Activated CD4-positive, alpha-beta memory T cell treated with anti-CD3 and anti-CD28 coated beads, Interleukin-2, amount 10 ng/mL, durations not matched to agents 7 days and 5 days (primary cell): ENCODE results near the gene CHORDC1. TPM values are rescaled to one million over a fixed set of nuclear protein-coding genes. Genes with fewer than 3 reads are reported as not detected.
"Not testable (repeated sequence)": the region's sequence is repeated elsewhere in the genome, so short reads cannot be mapped to it uniquely, and the experiment has no call there.

Experiments
- CTCF ChIA-PET: fragments of 350-600 bp; sonication (Branson Sonifier 250); formaldehyde crosslinking; loops from one replicate; lab custom pipeline; 2021; ENCODE audit warnings: antibody characterized with exemption, inconsistent platforms; lab: Charles Lee
- POLR2A ChIA-PET: fragments of 350-600 bp; sonication (Branson Sonifier 250); formaldehyde crosslinking; loops from one replicate; lab custom pipeline; 2021; ENCODE audit warnings: antibody characterized with exemption; lab: Charles Lee
- DNase-seq: peaks from one replicate; pipeline ENCODE4 v3.0.0-alpha.2; 2020
- H3K27ac Mint-ChIP-seq: one replicate; pipeline ENCODE4 v1.8.0; 2021; ENCODE audit warnings: mild to moderate bottlenecking, mixed read lengths
- H3K27me3 Mint-ChIP-seq: one replicate; pipeline ENCODE4 v1.8.0; 2021; ENCODE audit warnings: mixed read lengths
- H3K36me3 Mint-ChIP-seq: one replicate; pipeline ENCODE4 v1.8.0; 2021; ENCODE audit warnings: low read depth, mixed read lengths
- H3K4me1 Mint-ChIP-seq: one replicate; pipeline ENCODE4 v1.8.0; 2021; ENCODE audit warnings: mixed read lengths
- H3K4me3 Mint-ChIP-seq: one replicate; pipeline ENCODE4 v1.8.0; 2021; ENCODE audit warnings: mild to moderate bottlenecking, mixed read lengths
- H3K9me3 Mint-ChIP-seq: one replicate; pipeline ENCODE4 v1.8.0; 2021; ENCODE audit warnings: mixed read lengths
- total RNA-seq, 2 experiments: library from RNA; stranded (reverse); gene quantifications; one replicate each; pipeline ENCODE4 v1.2.3, GENCODE V29; 2021

The CHORDC1 gene
- 10 to 100 TPM; 47.1 to 50.7 TPM for total RNA-seq

DNA sequence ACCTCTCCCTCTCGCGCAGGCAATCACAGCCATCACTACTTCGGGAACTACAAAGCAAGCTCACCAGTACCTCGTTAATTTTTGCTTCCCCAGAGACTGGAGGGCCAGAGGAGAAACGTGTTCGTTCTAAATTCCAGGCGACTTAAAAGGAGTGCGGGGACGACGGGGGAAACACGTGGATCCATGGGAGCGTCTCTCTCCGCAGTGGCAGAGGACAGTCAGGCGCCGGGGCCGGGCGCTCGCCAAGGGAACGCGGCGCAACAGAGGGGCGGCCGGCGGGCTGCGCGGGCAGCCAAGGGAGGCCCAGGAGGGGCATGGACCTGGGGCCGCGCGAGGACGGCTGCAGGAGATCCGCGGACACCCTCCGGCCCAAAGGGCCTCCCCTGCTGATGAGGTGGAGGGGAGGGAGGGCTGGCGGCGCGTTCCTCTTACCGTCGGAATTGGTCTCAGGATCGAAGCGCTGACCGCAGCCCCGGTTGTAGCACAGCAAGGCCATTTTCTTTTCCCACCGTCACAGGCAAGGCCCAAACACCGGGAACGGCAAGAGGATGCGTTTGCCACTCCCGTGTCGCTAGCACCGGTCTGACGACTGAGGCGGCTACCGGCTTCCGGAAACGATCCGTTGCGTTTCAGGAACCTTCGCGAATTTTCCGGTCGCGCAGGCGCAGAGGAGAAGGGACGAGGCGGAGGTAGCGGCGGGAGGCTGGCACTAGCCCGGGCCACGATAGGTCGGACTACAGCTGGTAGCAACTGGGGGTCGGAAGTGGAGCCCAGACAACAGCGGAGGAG is at the start of gene CHORDC1:
CHORDC1 (minus strand) TSS at position 591 of the 789 bp plus-strand sequence; CDS start at position 496, 95 bp downstream.
- Mint-ChIP-seq H3K36me3 (peaks cover 26% of the 10 kb centered on the region), H3K27ac (peak within 1 kb of the TSS; percentile 88), H3K27me3 (no peaks in the 10 kb centered on the region), H3K4me1 (peaks cover 43% of the 10 kb centered on the region), H3K4me3 (peak within 1 kb of the TSS; percentile 95), H3K9me3 (no peaks in the 10 kb centered on the region)
- POLR2A ChIA-PET: interaction anchor here (0.8 to 2.1 kb wide), 4 partner anchors 14 to 26 kb away, joined by 3 to 8 read pairs (median 4); no protein-coding TSS in a partner anchor
- DNase-seq: peak; percentile 94
- CTCF ChIA-PET: interaction anchor here (4.8 kb wide), 1 partner anchor 18 kb away, joined by 28 read pairs; no protein-coding TSS in a partner anchor

- no peaks in the 10 kb centered on the region for H3K27me3 Mint-ChIP-seq
- DNase-seq: no peak
- H3K4me3 Mint-ChIP-seq: no peak overlapping the region
- CTCF ChIA-PET: no interaction called here
- no peaks in the 10 kb centered on the region for H3K9me3 Mint-ChIP-seq
- POLR2A ChIA-PET: no interaction called here
- peaks cover 2% of the 10 kb centered on the region for H3K4me1 Mint-ChIP-seq
- H3K27ac Mint-ChIP-seq: no peak overlapping the region
- H3K36me3 Mint-ChIP-seq: no peaks in the 10 kb centered on the region
Observed at GRCh38 chr11:90257158-90257525, 34.3 kb upstream of the CHORDC1 start.

- no peak overlapping the region for H3K27ac Mint-ChIP-seq
- no peak for DNase-seq
- no peaks in the 10 kb centered on the region for H3K36me3 Mint-ChIP-seq
- POLR2A ChIA-PET: no interaction called here
- H3K9me3 Mint-ChIP-seq: no peaks in the 10 kb centered on the region
- CTCF ChIA-PET: no interaction called here
- peaks cover 5% of the 10 kb centered on the region for H3K4me1 Mint-ChIP-seq
- no peaks in the 10 kb centered on the region for H3K27me3 Mint-ChIP-seq
- no peak overlapping the region for H3K4me3 Mint-ChIP-seq
Observed at GRCh38 chr11:90256404-90257157, 33.7 kb upstream of the CHORDC1 start.

GRCh38 chr11:90254065-90254464 is 31.2 kb upstream of the CHORDC1 start:
- Mint-ChIP-seq H3K27me3 (no peaks in the 10 kb centered on the region), H3K4me1 (peaks cover 12% of the 10 kb centered on the region), H3K9me3 (no peaks in the 10 kb centered on the region), H3K27ac (no peak overlapping the region), H3K36me3 (no peaks in the 10 kb centered on the region), H3K4me3 (no peak overlapping the region)
- CTCF ChIA-PET: interaction anchor here (1.1 kb wide), 1 partner anchor 20 kb away, joined by 3 read pairs; no protein-coding TSS in a partner anchor
- POLR2A ChIA-PET: no interaction called here
- DNase-seq: no peak

- Mint-ChIP-seq H3K4me3 (no peak overlapping the region), H3K27me3 (no peaks in the 10 kb centered on the region), H3K27ac (no peak overlapping the region), H3K9me3 (no peaks in the 10 kb centered on the region), H3K4me1 (peaks cover 12% of the 10 kb centered on the region), H3K36me3 (no peaks in the 10 kb centered on the region)
- POLR2A ChIA-PET: no interaction called here
- DNase-seq: no peak
- CTCF ChIA-PET: no interaction called here
Observed at GRCh38 chr11:90252053-90252452, 29.2 kb upstream of the CHORDC1 start.

GRCh38 chr11:90251599-90251998 is 28.8 kb upstream of the CHORDC1 start:
- Mint-ChIP-seq H3K36me3 (no peaks in the 10 kb centered on the region), H3K4me1 (peaks cover 12% of the 10 kb centered on the region), H3K4me3 (peak overlapping the region; percentile 12), H3K27me3 (no peaks in the 10 kb centered on the region), H3K27ac (no peak overlapping the region), H3K9me3 (no peaks in the 10 kb centered on the region)
- POLR2A ChIA-PET: no interaction called here
- no peak for DNase-seq
- CTCF ChIA-PET: no interaction called here

DNA sequence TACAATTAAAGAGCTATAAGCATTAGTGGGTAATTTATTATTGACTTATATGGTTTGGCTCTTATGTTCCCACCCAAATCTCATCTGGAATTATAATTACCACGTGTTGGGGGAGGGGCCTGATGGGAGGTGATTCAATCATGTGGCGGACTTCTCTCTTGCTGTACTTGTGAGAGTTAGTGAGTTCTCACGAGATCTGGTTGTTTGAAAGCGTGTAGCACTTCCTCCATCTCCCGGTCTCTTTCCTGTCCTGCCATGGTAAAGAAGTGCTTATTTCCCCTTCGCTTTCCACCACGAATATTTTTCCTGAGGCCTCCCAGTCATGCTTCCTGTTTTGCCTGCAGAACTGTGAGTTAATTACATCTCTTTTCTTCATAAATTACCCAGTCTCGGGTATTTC is 28.1 kb upstream of the CHORDC1 start:
- Mint-ChIP-seq H3K4me1 (peaks cover 12% of the 10 kb centered on the region), H3K9me3 (no peaks in the 10 kb centered on the region), H3K27ac (no peak overlapping the region), H3K4me3 (peak overlapping the region; percentile 63), H3K27me3 (peaks cover 4% of the 10 kb centered on the region), H3K36me3 (no peaks in the 10 kb centered on the region)
- POLR2A ChIA-PET: no interaction called here
- CTCF ChIA-PET: interaction anchor here (1.0 kb wide), 1 partner anchor 1000 kb away, joined by 3 read pairs; no protein-coding TSS in a partner anchor
- DNase-seq: no peak

GRCh38 chr11:90246468-90246867 is 23.6 kb upstream of the CHORDC1 start:
- CTCF ChIA-PET: no interaction called here
- Mint-ChIP-seq H3K27me3 (peaks cover 13% of the 10 kb centered on the region), H3K36me3 (no peaks in the 10 kb centered on the region), H3K27ac (no peak overlapping the region), H3K4me3 (no peak overlapping the region), H3K4me1 (peaks cover 7% of the 10 kb centered on the region), H3K9me3 (no peaks in the 10 kb centered on the region)
- POLR2A ChIA-PET: no interaction called here
- DNase-seq: no peak

DNA sequence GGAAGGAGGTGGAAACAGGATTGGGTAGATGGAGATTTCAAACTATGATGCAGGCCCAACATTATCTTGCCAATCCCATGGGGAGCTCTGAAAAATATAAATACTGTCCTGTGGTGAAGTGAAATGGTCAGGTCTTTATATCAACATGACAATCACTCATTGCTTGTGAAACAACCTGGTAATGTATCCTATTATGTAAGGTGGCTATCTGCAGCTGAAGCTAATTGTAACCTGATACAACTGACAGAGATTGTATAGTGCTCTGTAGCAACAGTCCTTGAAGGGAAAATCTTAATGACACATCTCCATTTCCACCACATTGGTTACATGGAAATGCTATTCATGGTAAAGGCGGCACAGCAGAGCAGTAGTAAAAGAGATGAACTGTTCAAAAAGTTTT is 20.7 kb upstream of the CHORDC1 start:
- Mint-ChIP-seq H3K36me3 (no peaks in the 10 kb centered on the region), H3K27me3 (peaks cover 13% of the 10 kb centered on the region), H3K9me3 (no peaks in the 10 kb centered on the region), H3K4me3 (no peak overlapping the region), H3K27ac (no peak overlapping the region), H3K4me1 (peaks cover 9% of the 10 kb centered on the region)
- ChIA-PET CTCF (no interaction called here), POLR2A (no interaction called here)
- no peak for DNase-seq

DNA sequence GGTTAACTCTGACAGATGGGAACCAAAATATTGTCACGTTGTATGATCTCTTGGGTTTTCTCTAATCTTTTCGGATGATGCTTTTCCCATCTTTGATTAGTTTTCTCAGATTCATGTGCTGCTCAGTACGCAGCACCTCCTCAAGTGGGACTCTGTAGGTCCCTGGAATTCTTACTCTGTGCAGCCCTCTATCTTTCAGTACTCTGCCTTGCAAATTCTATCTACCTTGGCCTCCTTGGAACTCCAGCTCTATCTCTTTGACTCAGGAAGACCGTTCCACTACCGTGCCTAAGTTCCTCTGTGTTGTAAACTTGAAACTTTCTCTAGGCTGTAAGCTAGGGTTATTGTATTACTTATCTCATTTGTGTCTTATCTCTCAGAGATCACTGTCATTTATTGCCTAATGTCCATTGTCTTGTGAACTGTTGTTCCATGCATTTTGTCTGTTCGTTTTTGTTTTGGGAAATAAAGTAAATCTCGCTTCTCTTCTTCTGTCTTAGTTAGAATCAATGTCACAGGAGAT is 20.1 kb upstream of the CHORDC1 start:
- POLR2A ChIA-PET: no interaction called here
- Mint-ChIP-seq H3K27me3 (peaks cover 13% of the 10 kb centered on the region), H3K36me3 (no peaks in the 10 kb centered on the region), H3K4me1 (peaks cover 9% of the 10 kb centered on the region), H3K4me3 (no peak overlapping the region), H3K9me3 (no peaks in the 10 kb centered on the region), H3K27ac (no peak overlapping the region)
- DNase-seq: no peak
- CTCF ChIA-PET: no interaction called here

GRCh38 chr11:90241414-90241813 is 18.6 kb upstream of the CHORDC1 start:
- Mint-ChIP-seq H3K36me3 (no peaks in the 10 kb centered on the region), H3K4me3 (no peak overlapping the region), H3K4me1 (peaks cover 9% of the 10 kb centered on the region), H3K27ac (no peak overlapping the region), H3K27me3 (peaks cover 14% of the 10 kb centered on the region), H3K9me3 (no peaks in the 10 kb centered on the region)
- ChIA-PET CTCF (interaction anchor here (0.7 kb wide), 2 partner anchors 37 to 128 kb away, joined by 3 to 4 read pairs; no protein-coding TSS in a partner anchor), POLR2A (interaction anchor here (2.0 kb wide), 1 partner anchor 18 kb away, joined by 5 read pairs; the partner anchor contains the start of gene CHORDC1)
- no peak for DNase-seq

DNA sequence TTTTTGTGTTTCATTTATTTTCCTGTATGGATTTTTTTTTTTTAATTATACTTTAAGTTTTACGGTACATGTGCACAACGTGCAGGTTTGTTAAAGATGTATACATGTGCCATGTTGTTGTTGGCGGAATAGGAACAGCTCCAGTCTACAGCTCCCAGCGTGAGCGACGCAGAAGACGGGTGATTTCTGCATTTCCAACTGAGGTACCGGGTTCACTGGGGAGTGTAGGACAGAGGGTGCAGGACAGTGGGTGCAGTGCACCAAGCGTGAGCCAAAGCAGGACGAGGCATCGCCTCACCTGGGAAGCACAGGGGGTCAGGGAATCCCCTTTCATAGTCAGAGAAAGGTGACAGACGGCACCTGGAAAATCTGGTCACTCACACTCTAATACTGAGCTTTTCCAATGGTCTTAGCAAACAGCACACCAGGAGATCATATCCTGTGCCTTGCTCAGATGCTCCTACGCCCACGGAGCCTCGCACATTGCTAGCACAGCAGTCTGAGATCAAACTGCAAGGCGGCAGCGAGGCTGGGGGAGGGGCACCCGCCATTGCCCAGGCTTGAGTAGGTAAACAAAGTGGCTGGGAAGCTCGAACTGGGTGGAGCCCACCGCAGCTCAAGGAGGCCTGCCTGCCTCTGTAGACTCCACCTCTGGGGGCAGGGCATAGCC is 17.3 kb upstream of the CHORDC1 start:
- POLR2A ChIA-PET: interaction anchor here (2.0 kb wide), 1 partner anchor 17 kb away, joined by 5 read pairs; the partner anchor contains the start of gene CHORDC1
- H3K4me3 Mint-ChIP-seq, H3K27ac Mint-ChIP-seq, H3K9me3 Mint-ChIP-seq, H3K4me1 Mint-ChIP-seq, H3K36me3 Mint-ChIP-seq, CTCF ChIA-PET: not testable (repeated sequence)
- H3K27me3 Mint-ChIP-seq: peaks cover 10% of the 10 kb centered on the region
- DNase-seq: peak; percentile 35
